GM18870 (cell line): ENCODE results near the gene MYO10.

Experiments
- ATAC-seq: cut with Tn5 transposase; IDR thresholded peaks from one replicate; pipeline ENCODE4 v1.9.1; 2021; ENCODE audit warnings: moderate library complexity; ENCODE audit not compliant: unreplicated experiment

The MYO10 gene

DNA sequence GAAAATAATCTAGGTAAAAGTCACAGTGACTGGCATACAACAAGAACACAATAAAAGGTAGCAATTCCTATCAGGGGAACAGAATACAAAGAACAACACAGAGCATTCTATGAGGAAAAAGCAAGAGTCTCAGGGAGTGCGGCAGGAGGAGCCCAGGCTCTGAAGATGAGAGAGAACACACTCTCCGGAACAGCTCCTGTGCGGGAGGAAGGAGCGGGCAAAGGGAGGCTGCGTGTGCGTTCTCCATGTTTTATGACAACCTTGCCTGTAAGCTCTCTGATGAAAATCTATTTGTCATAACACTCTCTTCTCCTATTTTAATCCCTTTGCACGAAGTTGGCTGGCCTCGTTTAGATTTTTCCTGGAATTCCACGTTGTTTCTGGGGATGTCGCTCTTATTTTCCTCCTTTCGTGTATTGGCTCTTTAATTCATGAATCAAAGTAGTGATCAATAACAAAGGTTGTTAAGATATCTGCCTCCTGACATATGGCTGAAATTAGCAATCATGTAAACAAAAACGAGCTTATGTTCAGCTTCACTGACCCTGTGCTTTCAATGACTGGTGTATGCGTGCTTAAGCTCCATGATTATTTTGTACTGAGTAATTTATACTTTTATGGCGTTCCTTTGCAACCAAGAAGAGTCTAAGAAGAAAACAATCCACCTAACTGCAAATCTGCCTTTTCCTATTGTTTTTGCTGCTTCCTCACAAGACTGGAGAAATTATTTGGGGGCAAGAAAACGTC, 109.5 kb downstream of the MYO10 start:
- no peak for ATAC-seq

DNA sequence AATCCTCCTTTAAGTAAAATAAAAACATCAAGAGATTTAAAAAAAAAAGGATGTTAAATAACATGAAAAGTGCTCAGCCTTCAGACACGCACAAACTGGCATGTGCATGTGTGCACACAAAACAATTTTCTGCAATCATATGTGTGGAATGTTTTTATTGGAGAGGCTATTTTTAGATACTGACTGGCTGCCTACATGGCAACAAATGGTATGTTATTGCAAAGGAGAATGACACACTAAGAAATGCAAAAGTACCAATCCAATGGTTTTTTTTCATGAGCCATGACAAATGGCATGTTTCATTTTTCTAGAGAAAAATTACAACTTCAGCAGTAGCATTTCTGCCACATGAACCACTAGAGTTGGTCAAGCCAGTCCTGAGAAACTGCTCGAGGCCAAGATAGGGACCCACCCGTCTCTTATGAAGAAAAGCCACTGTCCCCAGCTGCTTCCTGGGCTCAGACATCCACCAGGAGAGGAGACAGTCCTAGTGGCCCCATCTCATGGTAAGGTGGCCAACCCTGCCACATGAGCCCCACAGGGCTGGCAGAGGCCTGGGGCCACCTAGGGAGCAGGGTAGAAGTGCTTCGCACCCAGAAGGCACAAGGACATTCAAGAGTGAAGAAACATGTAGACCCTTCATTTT, 116.4 kb downstream of the MYO10 start:
- no peak for ATAC-seq

DNA sequence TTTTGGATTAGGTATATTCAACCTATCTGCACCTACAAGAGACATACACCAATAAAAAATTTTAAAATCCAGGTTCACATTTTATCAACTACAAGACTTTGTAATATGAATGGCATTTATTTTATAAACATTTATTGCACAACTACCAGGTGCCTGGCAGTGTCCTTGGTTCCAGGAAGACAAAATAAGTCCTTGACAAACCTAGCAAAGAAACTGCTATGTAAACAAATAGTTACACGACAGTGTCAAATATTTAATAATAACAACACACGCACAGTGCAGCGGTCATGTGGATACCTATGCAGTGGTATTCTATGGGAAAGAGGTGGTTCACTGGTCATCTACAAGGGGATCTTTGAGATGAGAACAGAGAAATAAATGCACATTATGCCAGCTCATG, 120.7 kb downstream of the MYO10 start:
- ATAC-seq: no peak

DNA sequence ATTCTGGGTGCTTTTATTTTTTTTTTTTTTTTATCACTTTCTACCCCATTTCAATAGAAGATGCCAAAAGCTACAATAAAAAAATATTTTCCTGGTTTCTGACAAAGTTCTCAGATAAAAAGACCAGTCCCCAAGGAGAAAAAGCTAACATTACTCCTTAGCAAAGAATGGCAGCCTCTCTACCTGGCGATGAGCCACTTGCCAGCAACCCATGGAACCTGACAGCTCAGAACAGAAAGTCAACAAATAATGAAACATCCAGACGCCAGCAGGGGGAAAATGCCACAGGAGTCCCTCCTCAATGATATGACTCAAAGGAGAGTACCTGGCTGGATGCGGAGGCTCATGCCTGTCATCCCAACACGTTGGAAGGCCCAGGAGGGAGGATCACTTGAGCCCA, 123.2 kb downstream of the MYO10 start:
- ATAC-seq: no peak

DNA sequence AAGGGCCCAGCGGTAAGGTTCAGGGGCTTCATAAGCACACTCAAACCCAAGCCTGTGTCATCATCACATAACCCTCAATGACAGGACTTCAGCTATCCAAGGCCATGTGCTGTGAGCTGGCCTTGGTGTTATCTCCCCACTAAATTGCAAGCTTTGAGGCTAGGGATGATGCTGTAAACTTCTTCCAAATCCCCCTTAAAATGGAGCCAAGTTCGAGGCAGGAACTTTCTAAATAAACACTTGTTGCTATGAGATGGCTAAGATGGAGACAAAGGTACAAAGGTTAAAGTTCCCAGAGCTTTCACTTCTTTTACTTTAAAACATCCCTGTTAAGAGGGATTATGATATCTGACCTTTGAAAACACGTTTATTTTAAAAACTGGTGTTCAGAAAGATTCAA, 123.6 kb downstream of the MYO10 start:
- no peak for ATAC-seq

DNA sequence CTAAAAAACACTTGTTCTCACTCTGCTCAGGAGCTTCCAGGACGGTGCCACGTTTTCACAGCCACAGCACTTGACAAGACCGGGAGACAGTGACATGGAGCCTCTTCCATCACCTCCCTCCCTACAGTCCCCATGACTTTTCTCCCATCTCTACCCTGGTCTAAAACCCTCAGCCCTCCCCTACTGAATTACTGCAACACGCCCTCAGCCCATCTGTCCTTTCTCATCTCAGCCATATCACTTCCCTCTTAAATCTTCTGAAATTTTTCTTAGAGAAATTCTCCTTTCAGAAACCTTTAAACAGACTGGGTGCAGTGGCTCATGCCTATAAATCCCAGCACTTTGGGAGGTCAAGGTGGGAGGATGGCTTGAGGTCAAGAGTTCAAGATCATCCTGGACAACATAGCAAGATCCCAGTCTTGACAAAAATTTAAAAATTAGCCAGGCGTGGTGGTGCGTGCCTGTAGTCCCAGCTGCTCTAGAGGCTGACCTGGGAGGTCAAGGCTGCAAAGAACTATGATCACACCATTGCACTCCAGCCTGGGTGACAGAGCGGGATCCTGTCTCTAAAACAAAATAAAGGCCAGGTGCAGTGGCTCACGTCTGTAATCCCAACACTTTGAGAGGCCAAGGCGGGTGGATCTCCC, 125.8 kb downstream of the MYO10 start:
- no peak for ATAC-seq

DNA sequence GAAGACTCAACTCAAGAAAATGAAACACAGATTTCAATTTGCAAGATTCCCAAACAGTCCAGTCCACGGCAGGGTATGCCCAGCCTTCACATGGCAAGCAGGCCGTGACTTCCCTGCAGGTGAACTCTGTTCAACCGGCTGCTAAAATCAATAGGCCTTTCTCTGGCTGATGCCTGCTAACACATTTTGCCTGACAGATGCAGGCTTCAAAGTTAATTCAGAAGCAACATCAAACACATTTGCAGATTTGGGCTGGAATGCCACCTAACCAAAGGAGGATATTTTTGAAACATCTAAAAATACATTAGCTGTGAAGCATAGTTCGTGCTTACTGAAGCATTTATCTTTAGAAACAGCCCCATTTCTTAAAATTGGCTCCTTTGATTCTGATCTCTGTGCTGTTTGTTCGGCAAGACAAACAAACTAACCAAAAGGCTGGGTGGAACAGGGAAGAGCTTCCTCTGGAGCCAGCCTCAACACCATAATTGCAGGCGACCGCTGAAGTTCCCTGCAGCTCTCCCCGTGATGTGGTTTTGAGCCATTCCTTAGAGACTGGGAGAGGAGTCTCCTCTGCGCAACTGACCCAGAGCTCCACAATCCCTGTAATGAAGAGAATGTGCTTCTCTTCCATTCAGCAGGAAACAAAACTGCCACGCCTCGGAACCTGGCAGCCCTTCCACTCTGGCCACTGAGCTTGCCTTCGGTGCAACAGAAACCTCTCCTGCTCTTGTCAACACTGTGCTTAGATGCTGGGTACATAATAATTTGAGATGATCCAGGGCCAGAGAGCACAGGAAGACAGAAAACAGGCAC, 126.5 kb downstream of the MYO10 start:
- ATAC-seq: no peak

DNA sequence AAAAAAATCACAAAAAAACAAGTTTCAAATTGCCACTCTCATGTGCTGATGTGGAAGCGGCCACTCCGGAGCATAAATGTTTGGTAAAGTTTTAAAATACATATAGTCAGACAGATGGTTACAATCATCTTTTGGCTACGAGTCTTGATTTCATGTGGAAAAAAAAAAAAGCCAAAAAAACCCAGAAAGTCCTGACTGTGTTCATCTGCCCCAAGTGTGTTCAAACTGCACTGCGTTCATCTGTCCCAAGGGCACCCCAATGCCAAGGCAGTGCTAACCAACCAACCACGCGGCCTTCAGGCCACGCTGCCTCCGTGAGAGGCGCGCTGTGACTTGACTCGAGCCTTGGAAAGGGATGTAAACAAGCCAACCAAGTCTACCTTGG, 127.1 kb downstream of the MYO10 start:
- ATAC-seq: no peak

DNA sequence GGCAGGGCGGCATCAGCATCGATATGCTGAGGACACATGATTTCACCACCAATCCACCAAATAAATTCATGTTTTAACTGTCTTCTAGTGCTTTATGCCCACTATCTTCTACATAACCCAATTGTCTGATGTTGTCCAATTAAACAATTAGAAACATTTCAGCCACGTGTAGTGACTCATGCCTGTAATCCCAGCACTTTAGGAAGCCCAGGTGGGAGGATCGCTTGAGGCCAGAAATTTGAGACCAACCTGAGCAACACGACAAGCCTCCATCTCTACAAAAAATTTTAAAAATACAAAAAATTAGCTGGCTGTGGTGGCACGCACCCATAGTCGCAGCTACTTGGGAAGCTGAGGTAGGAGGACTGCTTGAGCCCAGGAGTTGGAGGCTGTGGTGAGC, 128.1 kb downstream of the MYO10 start:
- ATAC-seq: no peak

DNA sequence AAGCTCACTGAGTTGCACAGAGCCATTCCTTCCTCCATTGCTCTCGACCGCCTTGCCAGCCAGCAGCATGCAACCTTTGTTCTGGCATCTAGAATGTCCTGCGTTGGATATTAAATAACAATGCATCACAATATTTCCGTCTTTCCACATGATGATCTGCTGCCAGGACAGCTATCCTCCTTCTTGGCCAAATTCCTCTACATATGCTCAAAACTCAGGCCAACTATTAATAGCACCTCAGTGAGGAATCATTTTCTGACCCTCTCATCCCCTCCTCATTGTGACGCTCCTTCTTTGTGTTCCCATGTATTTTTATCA, 128.6 kb downstream of the MYO10 start:
- no peak for ATAC-seq

DNA sequence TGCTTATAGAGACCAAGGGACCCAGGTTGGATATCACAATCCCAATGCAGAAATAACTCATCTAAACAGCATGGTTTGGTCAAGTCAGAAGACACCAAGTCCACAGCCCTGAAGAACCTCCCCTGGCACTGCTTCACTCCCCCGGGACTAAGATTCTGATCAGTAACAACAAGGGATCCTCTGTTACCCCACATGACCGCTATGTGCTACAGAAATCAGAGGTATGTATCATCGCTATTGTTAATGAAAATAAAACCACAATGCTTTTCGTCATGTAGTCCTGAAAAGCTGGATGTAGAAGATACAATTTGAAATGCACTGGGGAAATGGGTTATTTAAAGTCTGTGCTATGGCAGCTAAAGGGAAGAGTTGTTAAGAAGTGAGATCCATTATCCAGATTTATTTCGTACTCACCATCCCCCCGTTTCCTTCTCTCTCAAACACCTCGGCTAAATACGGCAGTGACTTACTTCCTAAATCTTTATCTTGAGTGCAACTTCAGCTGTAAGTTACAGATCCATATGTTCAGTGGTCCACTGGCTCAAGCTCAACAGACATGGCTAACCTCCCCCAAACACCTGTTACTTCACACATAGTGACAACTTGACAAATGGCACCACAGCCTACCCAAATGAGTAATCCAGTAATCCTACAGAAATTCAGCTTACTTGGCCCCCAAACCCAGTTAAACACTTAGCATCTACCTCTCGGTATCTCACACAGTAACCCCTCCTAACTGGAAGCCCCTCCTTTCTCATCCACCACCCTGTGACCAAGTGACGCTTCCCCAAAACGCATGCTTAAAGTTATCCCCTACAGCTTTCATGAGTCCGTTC, 129.2 kb downstream of the MYO10 start:
- ATAC-seq: no peak

DNA sequence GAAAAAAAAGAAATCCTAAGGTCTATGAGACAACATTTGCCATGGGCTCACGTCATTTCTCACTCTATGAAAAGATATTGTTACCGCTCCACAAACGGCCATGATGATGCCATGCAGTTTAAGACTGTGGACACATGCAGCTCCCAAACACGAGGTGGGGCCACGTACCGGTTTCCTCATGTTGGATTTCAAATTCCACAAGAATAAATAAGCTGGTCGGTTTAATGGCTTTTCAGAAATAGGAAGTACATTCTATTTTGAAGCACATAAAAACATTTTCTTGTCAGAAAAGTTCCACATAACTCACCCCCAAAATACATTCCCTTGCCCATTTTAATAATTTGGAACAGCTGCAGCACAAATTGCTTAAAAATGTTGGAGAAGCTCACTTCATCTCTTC, 130.6 kb downstream of the MYO10 start:
- ATAC-seq: no peak

DNA sequence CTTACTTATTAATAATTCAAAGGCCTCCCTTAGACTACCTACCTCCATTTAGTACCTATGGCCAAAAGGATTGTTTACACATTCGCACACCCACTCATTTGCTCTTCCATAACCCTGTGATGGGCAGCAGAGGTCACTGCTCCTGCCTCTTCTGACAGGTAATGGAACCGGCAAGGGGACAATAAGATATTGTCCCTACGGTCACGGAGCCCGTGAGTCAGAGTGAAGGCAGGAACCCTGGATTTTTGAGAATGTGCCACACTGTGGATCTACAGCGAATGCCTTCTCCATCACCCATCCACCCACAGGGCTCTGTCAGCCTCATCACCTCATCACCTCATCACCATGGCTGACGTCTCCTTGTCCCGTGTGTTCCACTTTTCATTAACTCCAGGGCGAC, 132.3 kb downstream of the MYO10 start:
- no peak for ATAC-seq

DNA sequence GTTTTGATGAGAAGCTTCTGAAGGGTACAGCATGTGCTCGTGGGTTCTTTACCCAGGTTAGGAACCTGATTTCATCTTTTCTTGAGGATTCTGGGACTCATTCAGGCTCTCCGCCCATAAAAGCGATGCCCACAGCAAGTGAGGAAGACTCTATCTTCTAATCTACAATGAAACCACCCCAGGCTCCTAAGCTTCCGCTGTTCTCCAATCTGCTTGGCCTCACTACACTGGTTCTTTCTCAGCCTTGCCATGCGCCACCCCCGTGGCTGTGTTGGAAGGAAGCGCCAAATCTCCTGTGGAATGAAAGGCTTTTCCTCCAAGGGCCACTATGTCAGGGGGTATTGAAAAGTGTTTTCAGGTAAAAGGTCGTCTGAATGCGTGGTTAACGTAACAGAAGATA, 135.6 kb downstream of the MYO10 start:
- ATAC-seq: no peak

DNA sequence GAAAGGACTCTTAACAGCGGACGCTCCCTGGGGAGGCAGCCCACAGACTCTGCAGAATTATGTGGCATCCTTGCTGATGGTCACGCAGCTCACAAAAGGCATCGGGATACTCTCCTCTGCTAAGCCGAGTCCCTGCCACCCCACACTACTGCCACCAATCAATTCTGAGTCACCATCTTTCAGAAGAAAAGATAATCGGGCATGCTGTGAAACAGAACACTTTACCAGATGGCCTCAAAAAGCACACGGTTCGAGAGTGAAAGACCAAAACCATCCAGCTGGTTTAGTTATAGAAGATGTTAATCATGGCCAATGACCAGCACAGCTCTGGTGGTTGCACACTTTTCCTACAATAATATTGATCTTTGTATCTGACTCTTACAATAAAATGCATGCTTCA, 136.3 kb downstream of the MYO10 start:
- no peak for ATAC-seq

DNA sequence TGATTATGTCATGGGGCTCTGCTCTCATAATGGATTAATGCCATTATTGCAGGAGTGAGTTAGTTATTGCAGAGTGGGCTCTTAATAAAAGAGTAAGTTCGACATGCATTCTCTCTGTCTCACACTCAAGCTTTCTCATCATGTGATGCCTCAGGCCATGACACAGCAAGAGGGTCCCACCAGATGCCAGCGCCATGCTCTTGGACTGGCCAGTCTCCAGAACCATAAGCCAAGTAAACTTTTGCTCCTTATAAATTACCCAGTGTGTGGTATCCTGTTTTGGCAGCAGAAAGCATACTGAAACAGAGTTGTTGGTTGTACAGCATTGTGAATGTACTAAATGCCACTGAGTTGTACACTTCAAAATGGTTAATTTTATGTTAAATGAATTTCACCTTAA, 138.1 kb downstream of the MYO10 start:
- ATAC-seq: no peak

DNA sequence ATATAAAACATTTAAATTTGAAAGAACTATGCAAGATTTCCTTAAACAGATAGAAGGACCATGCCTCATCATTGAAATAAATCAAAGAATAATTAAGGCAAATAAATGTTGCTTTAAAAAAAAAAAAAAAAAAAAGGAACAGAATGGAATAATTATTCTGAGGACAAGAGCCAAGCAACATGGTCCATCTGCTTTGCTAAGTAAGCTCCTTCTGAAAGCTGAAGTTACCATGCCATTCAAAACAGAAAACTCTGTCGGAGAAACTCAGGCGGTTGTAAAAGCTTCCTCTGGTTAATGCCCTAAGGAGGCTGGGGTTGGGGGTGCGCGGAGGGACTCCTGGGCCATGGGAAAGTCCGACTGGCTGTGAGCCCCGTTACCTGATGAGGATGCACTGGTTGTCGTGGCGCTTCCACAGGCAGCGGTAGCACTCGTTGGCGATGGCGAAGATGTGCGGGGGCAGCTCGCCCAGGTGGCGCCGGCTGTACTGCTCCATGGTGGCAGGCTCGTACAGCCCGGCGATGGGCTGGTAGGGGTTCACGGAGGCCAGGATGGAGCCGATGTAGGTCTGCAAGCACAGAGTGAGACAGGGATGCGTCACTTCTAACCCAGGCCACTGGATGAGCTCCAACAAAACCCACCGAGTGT, 141.7 kb downstream of the MYO10 start:
- no peak for ATAC-seq

DNA sequence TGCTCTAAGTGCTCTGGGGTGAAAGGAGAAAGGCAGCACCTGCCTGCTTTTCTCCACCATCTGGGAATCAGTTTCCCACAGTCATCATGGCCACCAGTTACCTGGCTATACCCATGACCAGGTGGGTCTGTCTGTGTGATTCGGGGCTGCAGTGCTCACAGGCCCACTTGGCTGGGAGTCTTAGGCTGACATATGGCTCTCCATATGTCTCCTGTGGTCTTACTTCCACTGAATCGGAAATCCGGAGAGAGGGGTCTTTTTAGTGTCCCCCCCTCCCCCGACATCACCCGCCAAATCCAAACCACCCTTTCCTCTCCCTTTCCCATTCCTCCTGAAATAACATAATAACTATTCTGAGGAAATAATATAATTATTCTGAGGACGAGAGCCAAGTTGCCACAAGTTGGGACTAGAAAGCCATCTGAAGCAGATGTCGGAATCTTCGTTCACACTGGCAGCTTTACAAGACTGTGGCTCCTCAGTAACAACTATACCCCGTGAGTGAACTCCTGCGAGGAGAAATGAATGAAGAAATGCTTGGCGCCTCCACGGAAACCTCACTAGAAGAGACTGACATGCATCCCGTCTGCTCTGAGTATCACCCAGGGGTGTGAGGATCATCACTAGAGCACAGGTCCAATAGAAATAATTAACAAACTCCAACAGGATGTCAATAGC, 143.4 kb downstream of the MYO10 start:
- no peak for ATAC-seq

DNA sequence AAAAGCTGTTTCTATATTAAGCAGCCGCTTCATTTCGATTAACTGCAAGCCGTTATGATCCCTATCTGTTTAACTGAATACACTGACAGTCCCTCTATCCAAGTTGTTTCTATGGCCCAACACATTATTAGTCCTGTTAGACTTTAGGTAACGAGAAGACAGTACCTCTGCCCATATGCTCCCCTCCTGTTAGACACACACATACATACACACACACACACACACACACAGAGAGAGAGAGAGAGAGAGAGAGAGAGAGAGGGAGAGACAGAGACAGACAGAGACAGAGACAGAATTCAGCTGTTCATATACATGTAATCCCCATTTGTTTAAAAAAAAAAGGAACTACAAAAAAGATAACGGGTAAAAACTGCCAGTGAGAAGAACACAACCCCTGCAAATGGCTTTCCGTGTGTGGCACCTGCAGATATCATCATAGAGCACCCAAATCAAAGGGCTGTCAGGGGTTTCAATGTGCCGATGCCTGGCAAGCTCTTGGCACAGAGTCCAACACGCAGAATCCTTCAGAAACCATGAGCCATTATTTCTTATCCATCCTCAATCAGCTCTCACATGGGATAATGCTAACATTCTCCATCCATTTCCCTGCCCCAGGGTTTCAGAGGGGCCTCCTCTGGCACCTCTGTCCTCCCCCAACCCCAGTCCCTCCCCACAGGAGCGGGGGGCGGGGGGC, 144.0 kb downstream of the MYO10 start:
- no peak for ATAC-seq
